CD14-positive monocyte (primary cell): ENCODE data around the gene LMAN1. TPM values are rescaled to one million over a fixed set of nuclear protein-coding genes. Genes with fewer than 3 reads are reported as not detected.

Experiments
- DNase-seq, 3 donors: peaks; one replicate each; pipeline ENCODE4 v3.0.0-alpha.2; 2011 to 2022
- H2AFZ ChIP-seq: 2 replicates; pipeline ENCODE4 v1.6.0; 2012; ENCODE audit warnings: mild to moderate bottlenecking, low read depth, low read length, inconsistent platforms; ENCODE audit not compliant: insufficient read depth, poor library complexity, severe bottlenecking
- H3K27ac ChIP-seq, 2 donors: 1 replicate in 1 of 2; 2 replicates in 1 of 2; pipeline ENCODE4 v1.5.1; 2012 to 2013; ENCODE audit warnings: low read length in 2 of 2, control low read depth in 1 of 2, inconsistent platforms in 1 of 2, low read depth in 1 of 2, mild to moderate bottlenecking in 1 of 2
- H3K27me3 ChIP-seq, 2 donors: one replicate each; pipeline versions ENCODE4 v1.6.0 to v1.6.1; 2011 to 2013; ENCODE audit warnings: low read length in 2 of 2; ENCODE audit not compliant: control insufficient read depth in 2 of 2, insufficient read depth in 2 of 2
- H3K36me3 ChIP-seq, 2 donors: replicated peaks in 1 of 2; 1 replicate in 1 of 2; 2 replicates in 1 of 2; pipeline versions ENCODE4 v1.5.1 to v1.6.1; 2012 to 2013; ENCODE audit warnings: low read length in 2 of 2, control low read depth in 1 of 2, inconsistent platforms in 1 of 2, mild to moderate bottlenecking in 1 of 2; ENCODE audit not compliant: insufficient read depth in 2 of 2, control insufficient read depth in 1 of 2
- H3K4me1 ChIP-seq, 2 donors: 1 replicate in 1 of 2; 2 replicates in 1 of 2; pipeline versions ENCODE4 v1.5.1 to v1.6.1; 2012 to 2013; ENCODE audit warnings: low read length in 2 of 2, control low read depth in 1 of 2, inconsistent platforms in 1 of 2, mild to moderate bottlenecking in 1 of 2, moderate library complexity in 1 of 2; ENCODE audit not compliant: insufficient read depth in 2 of 2, control insufficient read depth in 1 of 2
- H3K4me2 ChIP-seq: replicated peaks from 2 replicates; pipeline ENCODE3; 2012; ENCODE audit warnings: low read length, moderate library complexity, mild to moderate bottlenecking; ENCODE audit not compliant: poor library complexity, severe bottlenecking; ENCODE audit errors: extremely low read depth
- H3K4me3 ChIP-seq, 3 experiments: fragments of 200-600 bp in 1 of 3; sonication (generic) in 1 of 3; replicated peaks in 1 of 3; 1 replicate in 2 of 3; 2 replicates in 1 of 3; pipeline ENCODE4 v1.5.1; 2011 to 2013; ENCODE audit warnings: low read length in 3 of 3, mild to moderate bottlenecking in 3 of 3, control low read depth in 2 of 3, low read depth in 2 of 3, inconsistent platforms in 1 of 3, moderate library complexity in 1 of 3
- H3K79me2 ChIP-seq: 2 replicates; pipeline ENCODE4 v1.6.0; 2012; ENCODE audit warnings: mild to moderate bottlenecking, control low read depth, inconsistent platforms, low read length, moderate library complexity; ENCODE audit not compliant: insufficient read depth
- H3K9ac ChIP-seq: 2 replicates; pipeline ENCODE4 v1.6.0; 2017; ENCODE audit warnings: low read length, mild to moderate bottlenecking; ENCODE audit not compliant: insufficient read depth, poor library complexity, severe bottlenecking
- H3K9me3 ChIP-seq, 2 donors: replicated peaks in 1 of 2; 1 replicate in 1 of 2; 2 replicates in 1 of 2; pipeline versions ENCODE4 v1.5.1 to v1.6.1; 2012 to 2013; ENCODE audit warnings: low read length in 2 of 2, control low read depth in 1 of 2; ENCODE audit not compliant: control insufficient read depth in 1 of 2, insufficient read depth in 1 of 2
- H4K20me1 ChIP-seq: 2 replicates; pipeline ENCODE4 v1.6.0; 2012; ENCODE audit warnings: mild to moderate bottlenecking, low read length, control low read depth, moderate library complexity; ENCODE audit not compliant: insufficient read depth
- H3K27ac Mint-ChIP-seq, 7 donors: one replicate each; pipeline ENCODE4 v1.8.0; 2020; ENCODE audit warnings: mild to moderate bottlenecking in 7 of 7, mixed read lengths in 7 of 7, moderate library complexity in 6 of 7, inconsistent platforms in 2 of 7
- H3K27me3 Mint-ChIP-seq, 3 donors: one replicate each; pipeline ENCODE4 v1.8.0; 2021 to 2022; ENCODE audit warnings: low read depth in 3 of 3, mild to moderate bottlenecking in 3 of 3, mixed read lengths in 3 of 3, moderate library complexity in 3 of 3, inconsistent platforms in 1 of 3
- H3K36me3 Mint-ChIP-seq, 2 donors: one replicate each; pipeline ENCODE4 v1.8.0; 2020; ENCODE audit warnings: mixed read lengths in 2 of 2, inconsistent platforms in 1 of 2, mild to moderate bottlenecking in 1 of 2
- H3K4me1 Mint-ChIP-seq: one replicate; pipeline ENCODE4 v1.8.0; 2020; ENCODE audit warnings: mild to moderate bottlenecking, mixed read lengths
- H3K4me3 Mint-ChIP-seq, 2 donors: one replicate each; pipeline ENCODE4 v1.8.0; 2020; ENCODE audit warnings: mild to moderate bottlenecking in 2 of 2, mixed read lengths in 2 of 2, moderate library complexity in 1 of 2
- H3K9me3 Mint-ChIP-seq, 7 donors: one replicate each; pipeline ENCODE4 v1.8.0; 2020 to 2022; ENCODE audit warnings: mixed read lengths in 7 of 7, mild to moderate bottlenecking in 6 of 7, moderate library complexity in 6 of 7, inconsistent platforms in 2 of 7
- WGBS: methylation state at CpG from one replicate; pipeline ENCODE4 v1.1.5; 2013; ENCODE audit warnings: missing lambda C conversion rate; ENCODE audit not compliant: insufficient coverage; 5-methylcytosine and 5-hydroxymethylcytosine counted together
- intact Hi-C, 2 donors: fragments of 100-400 bp; cut with micrococcal nuclease; formaldehyde crosslinking; loops; one replicate each; pipeline versions ENCODE4 v1.15.0 to v1.15.1; 2023
- polyA plus RNA-seq, 3 donors: library from polyadenylated mRNA; depleted of rRNA in 1 of 3; unstranded in 2 of 3; stranded (reverse) in 1 of 3; fragments of 300-500 nt in 2 of 3; fragments of >200 nt in 1 of 3; fragmentation: Illumina TruSeq in 2 of 3; gene quantifications; 1 replicate in 2 of 3; 2 replicates in 1 of 3; pipeline ENCODE4 v1.2.3, GENCODE V29; 2012 to 2021
- TF ChIP-seq, protein P1 (sequence below): fragments of 200-600 bp; IDR thresholded peaks from one replicate; pipeline ENCODE4 v1.8.0; 2022; ENCODE audit warnings: antibody characterized with exemption, mild to moderate bottlenecking

LMAN1 gene
- polyA plus RNA-seq, 3 donors = 4.7 to 10.9 (median 7.6) TPM

DNA sequence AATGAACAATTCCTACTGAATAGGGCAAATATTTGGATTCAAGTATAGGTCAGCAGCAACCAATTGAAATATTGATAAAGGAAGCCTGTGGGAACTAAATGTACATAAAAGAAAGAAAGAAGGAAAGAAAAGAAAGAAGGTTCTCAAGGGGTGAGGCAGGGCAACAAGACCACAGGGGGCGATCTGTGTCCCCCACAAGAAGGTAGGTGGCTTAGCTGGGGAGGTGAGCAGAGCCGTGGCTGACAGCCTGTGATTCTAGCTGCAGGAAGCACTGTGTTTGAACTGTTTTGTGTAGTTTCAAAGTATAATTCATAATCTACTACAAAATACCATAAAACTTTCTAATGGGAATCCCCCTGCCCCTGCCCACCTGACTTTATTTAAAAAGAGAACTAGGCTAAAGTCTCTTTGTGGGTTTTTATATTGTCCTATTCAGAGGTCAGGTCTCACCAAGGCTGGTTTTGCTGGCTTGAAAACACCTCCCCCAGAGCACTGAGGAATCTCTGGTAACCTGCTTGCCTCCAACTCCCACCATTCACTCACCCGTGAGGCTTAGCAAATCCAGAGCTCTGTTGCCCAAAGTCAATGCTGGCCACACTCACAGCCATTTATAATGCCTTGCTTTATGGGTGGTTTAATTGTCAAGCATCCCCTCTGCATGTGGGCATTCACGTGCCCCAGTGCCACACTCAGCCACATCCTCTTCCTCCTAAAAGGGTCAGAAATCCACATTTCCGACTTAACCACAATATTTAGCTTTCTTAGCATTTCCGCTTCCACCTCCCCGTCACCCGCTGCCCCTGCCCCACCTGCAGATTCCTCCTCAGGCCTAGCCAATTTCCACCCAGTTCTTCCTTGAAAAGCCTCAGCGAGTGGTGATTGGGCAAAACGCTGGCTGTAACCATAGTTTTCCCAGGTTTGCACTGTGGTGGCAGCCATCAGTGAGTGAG is 36.4 kb upstream of the LMAN1 start:
- H3K9ac ChIP-seq = no peak overlapping the region
- H3K36me3 Mint-ChIP-seq = no peaks in the 10 kb centered on the region
- H3K4me2 ChIP-seq = no peak overlapping the region
- TF ChIP-seq, protein P1, sequence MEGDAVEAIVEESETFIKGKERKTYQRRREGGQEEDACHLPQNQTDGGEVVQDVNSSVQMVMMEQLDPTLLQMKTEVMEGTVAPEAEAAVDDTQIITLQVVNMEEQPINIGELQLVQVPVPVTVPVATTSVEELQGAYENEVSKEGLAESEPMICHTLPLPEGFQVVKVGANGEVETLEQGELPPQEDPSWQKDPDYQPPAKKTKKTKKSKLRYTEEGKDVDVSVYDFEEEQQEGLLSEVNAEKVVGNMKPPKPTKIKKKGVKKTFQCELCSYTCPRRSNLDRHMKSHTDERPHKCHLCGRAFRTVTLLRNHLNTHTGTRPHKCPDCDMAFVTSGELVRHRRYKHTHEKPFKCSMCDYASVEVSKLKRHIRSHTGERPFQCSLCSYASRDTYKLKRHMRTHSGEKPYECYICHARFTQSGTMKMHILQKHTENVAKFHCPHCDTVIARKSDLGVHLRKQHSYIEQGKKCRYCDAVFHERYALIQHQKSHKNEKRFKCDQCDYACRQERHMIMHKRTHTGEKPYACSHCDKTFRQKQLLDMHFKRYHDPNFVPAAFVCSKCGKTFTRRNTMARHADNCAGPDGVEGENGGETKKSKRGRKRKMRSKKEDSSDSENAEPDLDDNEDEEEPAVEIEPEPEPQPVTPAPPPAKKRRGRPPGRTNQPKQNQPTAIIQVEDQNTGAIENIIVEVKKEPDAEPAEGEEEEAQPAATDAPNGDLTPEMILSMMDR = no peak
- peaks cover 8% of the 10 kb centered on the region for H3K4me1 Mint-ChIP-seq
- no peaks in the 10 kb centered on the region for H3K9me3 ChIP-seq
- no peaks in the 10 kb centered on the region for H4K20me1 ChIP-seq
- no peaks in the 10 kb centered on the region for H3K27me3 ChIP-seq
- 9% methylated on average over 5 of the region's 10 CpGs for WGBS
- peaks cover 10 to 14% (median 13%) of the 10 kb centered on the region in 3 donors for H3K27me3 Mint-ChIP-seq
- no peak for DNase-seq
- peaks cover 0 to 3% (median 0%) of the 10 kb centered on the region in 7 donors for H3K9me3 Mint-ChIP-seq
- intact Hi-C loops = no loop called here
- H2AFZ ChIP-seq = no peak overlapping the region
- no peak overlapping the region for H3K27ac ChIP-seq
- no peaks in the 10 kb centered on the region for H3K36me3 ChIP-seq
- H3K4me3 ChIP-seq = no peak overlapping the region
- H3K27ac Mint-ChIP-seq = no peak overlapping the region
- no peaks in the 10 kb centered on the region for H3K79me2 ChIP-seq
- H3K4me3 Mint-ChIP-seq = peak overlapping the region in 1 of 2 donors; percentile 40
- H3K4me1 ChIP-seq = peaks cover 5 to 7% of the 10 kb centered on the region in 2 donors

DNA sequence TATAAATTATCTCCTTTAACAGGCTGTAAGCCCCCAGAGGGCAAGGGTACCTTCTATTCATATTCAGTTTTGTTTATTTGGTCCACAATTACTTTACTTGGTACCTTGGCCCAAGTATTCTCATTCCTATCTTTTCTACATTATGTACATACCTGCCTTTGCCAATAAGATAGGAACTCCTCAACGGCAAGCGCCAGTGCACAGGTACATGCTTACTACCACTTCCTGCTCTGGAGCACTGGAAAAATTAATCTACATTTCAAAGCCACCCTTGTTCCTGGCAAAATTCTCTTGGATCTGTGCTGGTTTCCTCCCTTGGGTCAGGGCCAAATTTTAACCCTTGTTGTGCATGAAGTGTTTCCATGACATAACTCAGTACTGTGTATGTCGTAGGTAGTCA is 34.3 kb upstream of the LMAN1 start:
- Mint-ChIP-seq H3K4me1 (peaks cover 22% of the 10 kb centered on the region), H3K27ac (no peak overlapping the region), H3K4me3 (no peak overlapping the region), H3K36me3 (no peaks in the 10 kb centered on the region), H3K9me3 (peaks cover 0 to 3% (median 0%) of the 10 kb centered on the region in 7 donors), H3K27me3 (peaks cover 8 to 14% (median 13%) of the 10 kb centered on the region in 3 donors)
- intact Hi-C loops = no loop called here
- no peak overlapping the region for H3K4me2 ChIP-seq
- H3K9ac ChIP-seq = no peak overlapping the region
- no peaks in the 10 kb centered on the region for H3K36me3 ChIP-seq
- TF ChIP-seq, protein P1 = no peak
- no peaks in the 10 kb centered on the region for H3K79me2 ChIP-seq
- no peak overlapping the region for H3K4me3 ChIP-seq
- H4K20me1 ChIP-seq = no peaks in the 10 kb centered on the region
- H3K4me1 ChIP-seq = peaks cover 12 to 15% of the 10 kb centered on the region in 2 donors
- H3K27ac ChIP-seq = no peak overlapping the region
- H2AFZ ChIP-seq = no peak overlapping the region
- no peaks in the 10 kb centered on the region for H3K27me3 ChIP-seq
- no peak for DNase-seq
- WGBS = 94% methylated on average over 2 of the region's 3 CpGs
- H3K9me3 ChIP-seq = no peaks in the 10 kb centered on the region
